ENCODE results near the gene DCHS1. TPM values are rescaled to one million over a fixed set of nuclear protein-coding genes. Genes with fewer than 3 reads are reported as not detected.

DCHS1 gene
- total and polyA plus RNA-seq, 9 donors, result 5.2 to 36.8 (median 20.8) TPM

- intact Hi-C loops (cut with DNase I), result no loop called here
- no peak for TF ChIP-seq POLR2A (IDR thresholded peaks at IDR 0.05)
- TF ChIP-seq EP300 (IDR thresholded peaks at IDR 0.05), result no peak
- no peak for TF ChIP-seq CTCF (IDR thresholded peaks at IDR 0.05)
- no peaks in the 10 kb centered on the region for H3K4me1 ChIP-seq (ENCODE audit: insufficient read depth)
- no peak for DNase-seq
- H3K4me3 ChIP-seq, result no peak overlapping the region
- H3K36me3 ChIP-seq, result no peaks in the 10 kb centered on the region
- 85 to 88% (median 86%) methylated on average over 4 of the region's 4 CpGs for WGBS, 3 donors
- H3K27me3 ChIP-seq, result no peaks in the 10 kb centered on the region
- no peak overlapping the region for H3K27ac ChIP-seq
- no peaks in the 10 kb centered on the region for H3K9me3 ChIP-seq
Observed at GRCh38 chr11:6674862-6675261, 19.3 kb upstream of the DCHS1 start.

- H3K27me3 ChIP-seq, result no peaks in the 10 kb centered on the region
- no peak for DNase-seq
- TF ChIP-seq EP300 (IDR thresholded peaks at IDR 0.05) (no peak), CTCF (IDR thresholded peaks at IDR 0.05) (no peak), POLR2A (IDR thresholded peaks at IDR 0.05) (no peak)
- 94 to 96% (median 95%) methylated on average over 1 of the region's 1 CpG for WGBS, 3 donors
- no peak overlapping the region for H3K4me3 ChIP-seq
- intact Hi-C loops (cut with DNase I), result no loop called here
- no peaks in the 10 kb centered on the region for H3K36me3 ChIP-seq
- H3K9me3 ChIP-seq, result no peaks in the 10 kb centered on the region
- H3K4me1 ChIP-seq (ENCODE audit: insufficient read depth), result no peaks in the 10 kb centered on the region
- no peak overlapping the region for H3K27ac ChIP-seq
Observed at GRCh38 chr11:6674219-6674597, 18.6 kb upstream of the DCHS1 start.

- no peak for TF ChIP-seq POLR2A (IDR thresholded peaks at IDR 0.05)
- no peak for TF ChIP-seq EP300 (IDR thresholded peaks at IDR 0.05)
- TF ChIP-seq CTCF (IDR thresholded peaks at IDR 0.05), result no peak
- H3K36me3 ChIP-seq, result no peaks in the 10 kb centered on the region
- H3K9me3 ChIP-seq, result no peaks in the 10 kb centered on the region
- H3K4me3 ChIP-seq, result no peak overlapping the region
- no peak overlapping the region for H3K27ac ChIP-seq
- H3K4me1 ChIP-seq (ENCODE audit: insufficient read depth), result no peaks in the 10 kb centered on the region
- intact Hi-C loops (cut with DNase I), result no loop called here
- DNase-seq, result no peak
- no peaks in the 10 kb centered on the region for H3K27me3 ChIP-seq
Observed at GRCh38 chr11:6673523-6674218, 18.1 kb upstream of the DCHS1 start.

- no peak for DNase-seq
- intact Hi-C loops (cut with DNase I), result no loop called here
- H3K27me3 ChIP-seq, result no peaks in the 10 kb centered on the region
- H3K4me3 ChIP-seq, result no peak overlapping the region
- H3K27ac ChIP-seq, result no peak overlapping the region
- H3K36me3 ChIP-seq, result no peaks in the 10 kb centered on the region
- no peaks in the 10 kb centered on the region for H3K9me3 ChIP-seq
- H3K4me1 ChIP-seq (ENCODE audit: insufficient read depth), result no peaks in the 10 kb centered on the region
- WGBS, 3 donors, result 81 to 85% (median 83%) methylated on average over 2 of the region's 2 CpGs
- TF ChIP-seq EP300 (IDR thresholded peaks at IDR 0.05) (no peak), CTCF (IDR thresholded peaks at IDR 0.05) (no peak), POLR2A (IDR thresholded peaks at IDR 0.05) (no peak)
Observed at GRCh38 chr11:6671991-6672390, 16.4 kb upstream of the DCHS1 start.

All from ovary (tissue), 9 donors.